NCI-H526 treated with DMSO at 0.1 percent for 48 hours (cell line): ENCODE results near the gene FTCDNL1.

Experiments used
- DNase-seq: peaks from one replicate; lab custom pipeline; 2025; lab: John Stamatoyannopoulos, UW

FTCDNL1 gene

GRCh38 chr2:199842631-199843395, 8.2 kb downstream of the FTCDNL1 start:
- no peak for DNase-seq

- DNase-seq = no peak
Observed at GRCh38 chr2:199841409-199841808, 9.6 kb downstream of the FTCDNL1 start.

GRCh38 chr2:199838399-199838798, 12.6 kb downstream of the FTCDNL1 start:
- DNase-seq = peak; percentile 16

- no peak for DNase-seq
Observed at GRCh38 chr2:199836943-199837342, 14.0 kb downstream of the FTCDNL1 start.

- DNase-seq = peak; percentile 84
Observed at GRCh38 chr2:199833525-199833924, 17.5 kb downstream of the FTCDNL1 start.

GRCh38 chr2:199830531-199830930, 20.5 kb downstream of the FTCDNL1 start:
- DNase-seq = no peak

- DNase-seq = no peak
Observed at GRCh38 chr2:199829628-199830027, 21.4 kb downstream of the FTCDNL1 start.

- DNase-seq = no peak
Observed at GRCh38 chr2:199819746-199820145, 31.2 kb downstream of the FTCDNL1 start.

GRCh38 chr2:199818754-199819153, 32.2 kb downstream of the FTCDNL1 start:
- no peak for DNase-seq

GRCh38 chr2:199818026-199818425, 33.0 kb downstream of the FTCDNL1 start:
- DNase-seq = no peak

GRCh38 chr2:199814817-199815211, 36.2 kb downstream of the FTCDNL1 start:
- no peak for DNase-seq

- DNase-seq = no peak
Observed at GRCh38 chr2:199814101-199814816, 36.7 kb downstream of the FTCDNL1 start.

- no peak for DNase-seq
Observed at GRCh38 chr2:199812493-199812892, 38.5 kb downstream of the FTCDNL1 start.

- no peak for DNase-seq
Observed at GRCh38 chr2:199811346-199811745, 39.6 kb downstream of the FTCDNL1 start.

- DNase-seq = no peak
Observed at GRCh38 chr2:199810422-199811171, 40.4 kb downstream of the FTCDNL1 start.

GRCh38 chr2:199807966-199808365, 43.0 kb downstream of the FTCDNL1 start:
- no peak for DNase-seq

GRCh38 chr2:199806179-199806578, 44.8 kb downstream of the FTCDNL1 start:
- DNase-seq = no peak

GRCh38 chr2:199804831-199805230, 46.2 kb downstream of the FTCDNL1 start:
- DNase-seq = no peak

GRCh38 chr2:199798831-199799580, 52.0 kb downstream of the FTCDNL1 start:
- DNase-seq = no peak

GRCh38 chr2:199797431-199798403, 53.3 kb downstream of the FTCDNL1 start:
- no peak for DNase-seq

GRCh38 chr2:199792381-199792780, 58.6 kb downstream of the FTCDNL1 start:
- no peak for DNase-seq
